Measurements from ENCODE around the gene PALM. TPM values are rescaled to one million over a fixed set of nuclear protein-coding genes. Genes with fewer than 3 reads are reported as not detected.
"Not testable (repeated sequence)": the region's sequence is repeated elsewhere in the genome, so short reads cannot be mapped to it uniquely, and the experiment has no call there.

Gene PALM
- polyA plus RNA-seq, 3 donors from 2014 or later = not detected

DNA sequence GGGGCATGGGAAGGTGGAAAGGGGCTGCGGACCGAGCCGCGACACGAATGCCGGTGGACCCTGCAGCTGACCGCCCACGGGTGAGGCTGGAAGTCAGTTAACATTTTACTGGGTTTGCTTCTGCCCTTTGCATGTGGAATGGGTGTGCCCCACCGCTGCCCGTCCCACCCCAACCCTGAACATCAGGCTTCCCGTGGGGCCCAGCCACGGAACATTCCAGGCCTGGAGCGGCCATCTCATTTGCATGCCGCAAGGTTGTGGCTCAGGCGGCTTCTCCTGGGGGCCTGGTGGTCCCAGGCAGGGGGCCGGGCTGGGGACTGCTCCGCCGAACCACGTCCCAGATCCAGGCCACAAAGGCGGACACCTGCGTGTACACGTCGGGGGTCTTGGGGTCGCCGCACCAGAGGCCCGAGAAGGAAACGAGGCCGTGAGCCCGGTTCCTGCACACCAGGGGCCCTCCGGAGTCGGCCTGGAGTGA lies 23.2 kb upstream of the PALM start:
- peaks cover 3 to 13% (median 4%) of the 10 kb centered on the region in 3 donors for H3K27me3 Mint-ChIP-seq (ENCODE audit: low read depth in 3 of 3)
- no peak overlapping the region for H3K4me3 Mint-ChIP-seq
- DNase-seq = no peak
- H3K36me3 Mint-ChIP-seq = no peaks in the 10 kb centered on the region
- no peaks in the 10 kb centered on the region for H3K9me3 Mint-ChIP-seq
- peaks cover 0 to 4% of the 10 kb centered on the region in 2 donors for H3K4me1 Mint-ChIP-seq
- H3K27ac Mint-ChIP-seq = no peak overlapping the region

DNA sequence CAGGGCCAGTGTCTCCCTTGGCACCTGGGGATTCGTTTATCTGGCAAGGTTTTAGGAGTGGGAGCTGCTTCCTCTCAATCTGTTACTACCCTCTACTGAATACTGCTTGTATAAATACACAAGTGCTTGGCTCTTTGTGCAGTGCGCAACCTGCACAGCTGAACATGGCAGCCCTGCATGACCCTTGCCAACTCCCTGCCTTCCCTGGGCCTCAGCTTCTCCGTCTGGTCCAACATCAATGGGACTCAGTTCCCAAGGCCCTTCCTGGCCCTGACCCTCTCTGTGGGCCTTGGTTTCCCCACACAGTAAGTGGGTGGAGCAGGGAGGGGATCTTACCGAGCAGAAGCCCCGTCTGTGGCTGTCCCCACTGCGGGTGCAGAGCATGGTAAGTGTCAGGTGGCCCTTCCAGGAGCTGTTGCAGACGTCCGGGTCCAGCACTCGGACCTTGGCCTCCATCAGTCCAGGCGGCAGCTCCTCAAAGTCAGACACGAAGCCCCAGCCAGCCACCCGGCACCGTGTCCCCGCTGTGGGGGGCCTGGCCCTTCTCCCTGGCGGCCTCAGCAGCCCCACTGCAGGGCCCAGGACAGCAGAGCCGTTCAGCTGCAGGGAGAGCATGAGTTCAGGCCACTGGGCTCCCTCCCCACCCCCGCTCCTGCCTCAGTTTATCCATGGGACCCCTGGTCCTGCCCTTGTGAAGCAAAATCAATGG lies 22.0 kb upstream of the PALM start:
- H3K4me3 Mint-ChIP-seq = no peak overlapping the region
- no peak for DNase-seq
- H3K9me3 Mint-ChIP-seq = peaks cover 0 to 2% (median 0%) of the 10 kb centered on the region in 6 donors
- no peak overlapping the region for H3K27ac Mint-ChIP-seq
- no peaks in the 10 kb centered on the region for H3K36me3 Mint-ChIP-seq
- H3K4me1 Mint-ChIP-seq = peaks cover 0 to 3% of the 10 kb centered on the region in 2 donors
- H3K27me3 Mint-ChIP-seq (ENCODE audit: low read depth in 3 of 3) = peaks cover 0 to 10% (median 0%) of the 10 kb centered on the region in 3 donors

DNA sequence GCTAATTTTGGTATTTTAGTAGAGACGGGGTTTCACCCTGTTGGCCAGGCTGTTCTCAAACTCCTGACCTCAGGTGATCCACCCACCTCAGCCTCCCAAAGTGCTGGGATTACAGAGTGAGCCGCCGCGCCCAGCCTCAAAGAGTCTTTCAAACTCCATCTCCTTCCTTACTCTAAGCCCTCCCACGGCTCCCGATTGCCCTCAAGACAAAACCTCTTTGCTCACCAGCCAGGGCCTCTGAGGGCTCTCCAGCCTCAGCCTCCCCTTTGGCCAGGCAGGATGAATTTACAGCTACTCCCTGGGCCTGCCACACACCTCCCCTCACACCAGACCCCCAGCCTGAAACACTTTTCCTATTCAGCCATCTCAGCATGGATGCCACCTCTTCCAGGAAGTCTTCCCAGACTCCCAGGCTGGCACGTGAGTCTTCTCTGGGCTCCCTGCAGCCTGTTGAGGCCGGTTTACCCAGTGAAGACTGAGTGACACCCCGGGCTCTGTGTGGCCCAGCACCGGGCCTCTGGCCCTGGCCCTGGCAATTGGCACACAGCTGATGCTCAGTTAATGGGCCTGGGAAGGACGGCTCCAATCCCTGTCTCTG lies 21.1 kb upstream of the PALM start:
- Mint-ChIP-seq H3K9me3 (peaks cover 0 to 2% (median 0%) of the 10 kb centered on the region in 6 donors), H3K27ac (peak overlapping the region in 1 of 6 donors; percentile 40), H3K4me3 (no peak overlapping the region)

DNA sequence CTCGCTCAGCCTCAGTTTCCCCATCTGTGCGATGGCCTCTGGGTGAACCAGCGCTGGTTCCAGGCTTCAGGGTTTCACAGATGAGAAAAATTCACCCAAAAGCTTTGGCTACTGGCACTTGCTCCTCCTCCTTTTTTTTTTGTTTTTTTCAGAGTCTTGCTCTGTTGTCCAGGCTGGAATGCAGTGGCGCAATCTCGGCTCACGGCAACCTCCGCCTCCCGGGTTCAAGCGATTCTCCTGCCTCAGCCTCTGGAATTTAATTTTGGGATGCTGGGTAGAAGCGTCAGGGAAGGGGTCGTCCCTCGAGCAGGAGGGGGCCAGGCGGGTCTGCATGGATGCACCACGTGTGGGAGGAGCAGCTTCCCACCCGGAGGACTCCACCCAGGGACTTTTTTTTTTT lies 20.5 kb upstream of the PALM start:
- H3K4me3 Mint-ChIP-seq = no peak overlapping the region
- no peaks in the 10 kb centered on the region for H3K36me3 Mint-ChIP-seq
- no peak for DNase-seq
- H3K9me3 Mint-ChIP-seq = peaks cover 0 to 2% (median 0%) of the 10 kb centered on the region in 6 donors
- peaks cover 0 to 1% of the 10 kb centered on the region in 2 donors for H3K4me1 Mint-ChIP-seq
- H3K27ac Mint-ChIP-seq = no peak overlapping the region
- H3K27me3 Mint-ChIP-seq (ENCODE audit: low read depth in 3 of 3) = peaks cover 0 to 15% (median 4%) of the 10 kb centered on the region in 3 donors

More for the DNA sequence above, 21.1 kb upstream of the PALM start:
- DNase-seq = no peak
- H3K27me3 Mint-ChIP-seq (ENCODE audit: low read depth in 3 of 3) = peaks cover 0 to 11% (median 0%) of the 10 kb centered on the region in 3 donors
- H3K4me1 Mint-ChIP-seq = no peaks in the 10 kb centered on the region
- no peaks in the 10 kb centered on the region for H3K36me3 Mint-ChIP-seq

DNA sequence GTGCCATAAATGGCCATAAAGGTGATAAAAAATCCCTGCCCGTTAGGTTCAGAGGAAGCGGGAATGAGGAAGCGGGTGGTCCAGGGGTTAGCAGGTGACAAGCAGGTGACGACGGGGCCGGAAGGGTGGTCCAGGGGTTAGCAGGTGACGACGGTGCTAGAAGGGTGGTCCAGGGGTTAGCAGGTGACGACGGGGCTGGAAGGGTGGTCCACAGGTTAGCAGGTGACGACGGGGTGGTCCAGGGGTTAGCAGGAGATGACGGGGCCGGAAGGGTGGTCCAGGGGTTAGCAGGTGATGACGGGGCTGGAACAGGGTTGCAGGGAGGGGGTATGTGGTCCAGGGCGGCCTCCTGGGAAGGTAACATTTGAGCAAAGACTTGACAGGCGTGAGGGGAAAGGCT lies 19.7 kb upstream of the PALM start:
- Mint-ChIP-seq H3K9me3 (peaks cover 0 to 2% (median 0%) of the 10 kb centered on the region in 6 donors), H3K27me3 (ENCODE audit: low read depth in 3 of 3) (peaks cover 0 to 20% (median 8%) of the 10 kb centered on the region in 3 donors), H3K4me3 (no peak overlapping the region), H3K36me3 (no peaks in the 10 kb centered on the region), H3K4me1 (peaks cover 0 to 1% of the 10 kb centered on the region in 2 donors), H3K27ac (no peak overlapping the region)
- no peak for DNase-seq

DNA sequence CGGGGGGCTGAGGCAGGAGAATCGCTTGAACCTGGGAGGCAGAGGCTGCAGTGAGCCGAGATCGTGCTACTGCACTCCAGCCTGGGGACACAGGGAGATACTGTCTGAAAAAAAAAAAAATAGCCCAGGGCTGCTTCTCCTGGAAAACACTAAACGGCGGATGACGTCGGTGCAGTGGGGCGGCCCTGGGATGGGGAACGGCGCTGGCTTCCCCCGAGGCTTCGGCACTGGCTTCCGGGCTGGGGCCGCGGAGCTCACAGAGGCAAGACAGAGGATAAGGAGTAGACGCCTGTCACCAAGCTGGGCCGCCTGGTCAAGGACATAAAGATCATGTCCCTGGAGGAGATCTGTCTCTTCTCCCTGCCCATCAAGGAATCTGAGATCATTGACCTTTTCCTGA lies 18.5 kb upstream of the PALM start:
- DNase-seq = no peak
- no peak overlapping the region for H3K27ac Mint-ChIP-seq
- H3K4me3 Mint-ChIP-seq = no peak overlapping the region
- H3K36me3 Mint-ChIP-seq = no peaks in the 10 kb centered on the region
- peaks cover 0 to 5% of the 10 kb centered on the region in 2 donors for H3K4me1 Mint-ChIP-seq
- peaks cover 0 to 20% (median 8%) of the 10 kb centered on the region in 3 donors for H3K27me3 Mint-ChIP-seq (ENCODE audit: low read depth in 3 of 3)
- peaks cover 0 to 2% (median 0%) of the 10 kb centered on the region in 6 donors for H3K9me3 Mint-ChIP-seq

DNA sequence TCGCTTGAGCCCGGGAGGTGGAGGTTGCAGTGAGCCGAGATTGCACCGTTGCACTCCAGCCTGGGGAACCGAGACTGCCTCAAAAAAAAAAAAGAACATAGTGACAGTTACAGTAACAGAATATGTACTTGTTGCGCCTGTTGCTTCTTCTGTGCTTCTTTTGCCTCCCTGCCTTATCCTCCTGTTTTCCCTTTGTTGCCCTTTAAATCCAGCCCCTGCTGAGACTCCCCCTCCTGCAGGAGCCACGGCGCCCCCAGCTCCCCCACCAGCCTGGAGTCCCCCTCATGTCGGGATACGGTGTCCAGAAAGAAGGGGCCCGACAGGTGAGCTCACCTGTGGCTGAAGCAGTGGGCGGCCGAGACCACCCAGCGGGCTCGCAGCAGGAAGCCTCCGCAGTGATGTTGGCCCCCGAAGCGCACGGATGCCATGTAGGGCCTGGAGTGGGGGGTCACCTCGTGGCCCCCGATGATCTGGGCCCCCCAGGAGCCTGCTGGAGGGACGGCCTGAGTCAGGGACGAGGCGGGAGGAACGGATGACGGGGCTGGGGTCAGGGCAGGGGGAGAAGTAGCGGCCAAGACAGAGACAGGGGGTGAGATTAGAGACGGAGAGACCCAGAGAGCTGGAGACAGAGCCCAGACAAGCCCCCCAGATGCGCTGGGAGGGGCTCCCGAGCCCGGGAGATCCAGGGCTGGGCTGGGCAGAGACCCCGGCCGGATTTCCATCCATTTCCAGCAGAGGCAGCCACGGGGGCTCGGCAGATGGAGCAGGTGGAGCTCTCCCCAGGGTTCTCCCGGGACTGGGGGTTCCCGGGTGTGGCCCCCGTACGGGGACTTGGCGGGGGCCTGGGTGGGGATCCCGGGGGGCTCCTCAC lies 14.0 kb upstream of the PALM start:
- Mint-ChIP-seq H3K4me3 (peak overlapping the region in 4 of 5 donors; percentile 19 to 75 (median 51)), H3K36me3 (no peaks in the 10 kb centered on the region)

DNA sequence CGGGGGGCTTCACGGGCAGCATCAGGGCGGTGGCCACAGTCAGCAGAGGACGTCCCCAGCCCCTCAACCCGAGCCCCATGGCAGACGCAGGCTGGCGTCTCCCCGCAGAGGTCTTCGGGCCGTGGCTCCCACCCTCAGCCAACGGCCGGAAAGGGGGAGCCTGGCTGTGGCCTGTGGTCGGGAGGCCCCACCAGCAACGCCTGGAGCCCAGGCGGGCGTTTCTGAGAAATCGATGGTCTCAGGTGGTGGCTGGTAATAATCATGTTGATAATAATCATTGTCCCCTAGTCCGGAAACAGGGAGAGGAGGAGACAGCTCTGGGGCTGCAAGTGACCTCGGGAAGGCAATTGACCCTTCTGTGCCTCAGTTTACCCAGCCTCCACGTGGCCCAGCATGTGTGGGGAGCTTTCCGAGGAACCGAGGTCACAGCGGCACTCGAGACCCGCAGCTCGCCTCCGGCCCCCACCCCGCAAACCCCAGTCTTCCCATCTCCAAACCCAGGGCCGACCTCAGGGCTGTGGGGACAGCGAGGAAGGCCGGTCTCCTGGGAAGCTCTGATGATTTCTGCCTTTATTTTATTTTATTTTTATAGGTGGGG lies 13.3 kb upstream of the PALM start, which contains the start of gene PRSS57:
PRSS57 (minus strand) TSS at position 101 of the 598 bp plus-strand sequence; CDS start at position 79, 22 bp downstream.
- H3K9me3 Mint-ChIP-seq = peaks cover 0 to 2% (median 0%) of the 10 kb centered on the region in 6 donors
- peaks cover 0 to 13% of the 10 kb centered on the region in 2 donors for H3K4me1 Mint-ChIP-seq
- peak in 1 of 3 donors; percentile 24 for DNase-seq
- H3K27ac Mint-ChIP-seq = peak within 1 kb of the TSS in 3 of 6 donors; percentile 17 to 81 (median 79)
- H3K4me3 Mint-ChIP-seq = peak within 1 kb of the TSS; percentile 19 to 75 (median 53)
- H3K36me3 Mint-ChIP-seq = no peaks in the 10 kb centered on the region
- peaks cover 8 to 17% (median 10%) of the 10 kb centered on the region in 3 donors for H3K27me3 Mint-ChIP-seq (ENCODE audit: low read depth in 3 of 3)

More for the DNA sequence above, 14.0 kb upstream of the PALM start:
- DNase-seq = no peak
- Mint-ChIP-seq H3K27ac (peak overlapping the region in 2 of 6 donors; percentile 79 to 81), H3K27me3 (ENCODE audit: low read depth in 3 of 3) (peaks cover 8 to 14% (median 10%) of the 10 kb centered on the region in 3 donors), H3K9me3 (peaks cover 0 to 2% (median 0%) of the 10 kb centered on the region in 6 donors), H3K4me1 (peaks cover 0 to 13% of the 10 kb centered on the region in 2 donors)

DNA sequence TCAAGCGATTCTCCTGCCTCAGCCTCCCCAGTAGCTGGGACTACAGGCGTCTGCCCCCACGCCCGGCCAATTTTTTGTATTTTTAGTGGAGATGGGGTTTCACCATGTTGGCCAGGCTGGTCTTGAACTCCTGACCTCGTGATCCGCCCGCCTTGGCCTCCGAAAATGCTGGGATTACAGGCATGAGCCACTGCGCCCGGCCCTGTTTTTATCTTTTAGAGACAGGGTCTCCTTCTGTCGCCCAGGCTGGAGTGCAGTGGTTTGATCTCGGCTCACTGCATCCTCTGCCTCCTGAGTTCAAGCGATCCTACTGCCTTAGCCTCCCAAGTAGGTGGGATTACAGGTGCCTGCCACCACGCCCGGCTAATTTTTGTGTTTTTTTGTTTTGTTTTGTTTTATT lies 10.2 kb upstream of the PALM start:
- not testable (repeated sequence) for H3K36me3 Mint-ChIP-seq, H3K4me3 Mint-ChIP-seq, H3K9me3 Mint-ChIP-seq, H3K27ac Mint-ChIP-seq, DNase-seq
- peaks cover 6 to 21% of the 10 kb centered on the region in 2 donors for H3K4me1 Mint-ChIP-seq
- peaks cover 6 to 10% (median 6%) of the 10 kb centered on the region in 3 donors for H3K27me3 Mint-ChIP-seq (ENCODE audit: low read depth in 3 of 3)

DNA sequence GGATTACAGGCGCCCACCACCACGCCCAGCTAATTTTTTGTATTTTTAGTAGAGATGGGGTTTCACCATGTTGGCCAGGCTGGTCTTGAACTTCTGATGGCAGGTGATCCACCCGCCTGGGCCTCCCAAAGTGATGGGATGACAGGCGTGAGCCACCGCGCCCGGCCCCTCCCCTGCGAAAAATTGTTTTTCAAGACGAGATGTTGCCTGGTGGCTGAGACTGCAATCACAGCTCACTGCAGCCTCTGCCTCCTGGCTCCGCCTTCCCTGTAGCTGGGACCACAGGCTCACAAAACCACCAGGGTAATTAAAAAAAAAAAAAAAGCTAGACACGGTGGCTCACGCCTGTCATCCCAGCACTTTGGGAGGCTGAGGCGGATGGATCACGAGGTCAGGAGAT lies 8.8 kb upstream of the PALM start:
- not testable (repeated sequence) for H3K4me3 Mint-ChIP-seq, H3K9me3 Mint-ChIP-seq, H3K36me3 Mint-ChIP-seq
- Mint-ChIP-seq H3K4me1 (peaks cover 6 to 24% of the 10 kb centered on the region in 2 donors), H3K27ac (peak overlapping the region in 1 of 6 donors; percentile 20), H3K27me3 (ENCODE audit: low read depth in 3 of 3) (peaks cover 4 to 10% (median 4%) of the 10 kb centered on the region in 3 donors)
- DNase-seq = peak in 2 of 3 donors; percentile 19 to 32

DNA sequence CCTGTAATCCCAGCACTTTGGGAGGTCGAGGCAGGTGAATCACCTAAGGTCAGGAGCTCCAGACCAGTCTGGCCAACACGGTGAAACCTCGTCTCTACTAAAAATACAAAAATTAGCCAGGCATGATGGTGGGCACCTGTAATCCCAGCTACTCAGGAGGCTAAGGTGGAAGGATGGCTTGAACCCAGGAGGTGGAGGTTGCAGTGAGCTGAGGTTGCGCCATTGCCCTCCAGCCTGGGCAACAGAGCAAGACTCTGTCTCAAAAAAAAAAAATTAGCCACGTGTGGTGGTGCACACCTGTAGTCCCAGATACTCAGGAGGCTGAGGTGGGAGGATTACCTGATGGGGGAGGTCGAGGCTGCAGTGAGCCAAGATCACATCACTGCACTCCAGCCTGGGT lies 5.9 kb upstream of the PALM start:
- DNase-seq, H3K9me3 Mint-ChIP-seq, H3K36me3 Mint-ChIP-seq: not testable (repeated sequence)
- H3K27ac Mint-ChIP-seq = peak overlapping the region in 3 of 6 donors; percentile 25 to 67 (median 34)
- H3K4me3 Mint-ChIP-seq = peak overlapping the region in 2 of 5 donors; percentile 19 to 61
- H3K4me1 Mint-ChIP-seq = peaks cover 6 to 16% of the 10 kb centered on the region in 2 donors
- peaks cover 8 to 10% (median 9%) of the 10 kb centered on the region in 3 donors for H3K27me3 Mint-ChIP-seq (ENCODE audit: low read depth in 3 of 3)

DNA sequence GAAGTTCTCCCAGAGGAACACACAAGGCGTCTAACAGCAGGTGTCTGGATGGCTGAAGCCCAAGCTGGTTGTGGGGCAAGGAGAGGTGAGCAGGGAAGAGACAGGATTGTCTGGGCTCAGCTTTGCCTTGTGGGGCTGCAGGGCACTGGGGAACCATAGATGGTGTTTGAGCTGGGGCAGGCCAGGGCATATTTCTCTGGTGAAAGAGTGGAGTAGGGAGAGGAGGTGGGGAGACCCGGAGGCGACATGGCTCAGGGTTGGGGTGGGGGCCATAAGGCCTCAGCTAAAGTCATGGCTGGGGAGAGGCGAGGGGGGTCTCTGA lies 5.4 kb upstream of the PALM start:
- Mint-ChIP-seq H3K4me1 (peaks cover 6 to 17% of the 10 kb centered on the region in 2 donors), H3K9me3 (no peaks in the 10 kb centered on the region), H3K27me3 (ENCODE audit: low read depth in 3 of 3) (peaks cover 10% of the 10 kb centered on the region in 3 donors), H3K36me3 (no peaks in the 10 kb centered on the region), H3K4me3 (peak overlapping the region in 4 of 5 donors; percentile 19 to 73 (median 56)), H3K27ac (peak overlapping the region in 3 of 6 donors; percentile 25 to 67 (median 51))
- DNase-seq = no peak
